HepG2 (cell line): Measurements from ENCODE around the gene RPS27A. TPM values are rescaled to one million over a fixed set of nuclear protein-coding genes. Genes with fewer than 3 reads are reported as not detected.
A peak's percentile ranks its signal among the peaks of the same experiment; 100 is the strongest.

Source experiments
- ADNP ChIP-seq: sonication (generic); formaldehyde crosslinking; IDR thresholded peaks from 2 replicates; pipeline ENCODE4 v1.4.0; 2020; ENCODE audit warnings: missing genetic modification reagents
- ATF7-NPFF ChIP-seq: sonication (generic); formaldehyde crosslinking; IDR thresholded peaks from 2 replicates; pipeline ENCODE4 v1.8.1; 2023; ENCODE audit warnings: mild to moderate bottlenecking, low read depth, missing genetic modification reagents, moderate library complexity
- CCAR2 ChIP-seq: fragments of 200-400 bp; formaldehyde crosslinking; optimal IDR thresholded peaks from 2 replicates; pipeline ENCODE3; 2018; ENCODE audit warnings: low read depth, mild to moderate bottlenecking, low read length, moderate library complexity
- ELF1 ChIP-seq: sonication (generic); formaldehyde crosslinking; IDR thresholded peaks from 2 replicates; pipeline ENCODE4 v1.4.0; 2020; ENCODE audit warnings: missing genetic modification reagents
- EP300 ChIP-seq, 3 experiments: sonication (generic) in 1 of 3; formaldehyde crosslinking in 1 of 3; IDR thresholded peaks; 2 replicates each; pipeline versions ENCODE4 v1.5.1 to v1.6.1; 2011 to 2020; ENCODE audit warnings: low read depth in 2 of 3, low read length in 2 of 3, borderline replicate concordance in 1 of 3, improper control_type of control experiment in 1 of 3, mild to moderate bottlenecking in 1 of 3, missing genetic modification reagents in 1 of 3, moderate library complexity in 1 of 3
- GTF3A ChIP-seq: sonication (generic); formaldehyde crosslinking; conservative IDR thresholded peaks from 2 replicates; pipeline ENCODE4 v1.4.0; 2020; ENCODE audit warnings: mild to moderate bottlenecking, missing genetic modification reagents
- JARID2 ChIP-seq: sonication (generic); formaldehyde crosslinking; IDR thresholded peaks from 2 replicates; pipeline ENCODE4 v1.8.1; 2023; ENCODE audit warnings: missing genetic modification reagents, inconsistent platforms; ENCODE audit not compliant: insufficient replicate concordance
- PHB2 ChIP-seq: fragments of 450-650 bp; IDR thresholded peaks from 2 replicates; pipeline ENCODE4 v1.6.1; 2018; ENCODE audit not compliant: partially characterized antibody
- POLR2G ChIP-seq: fragments of 200-400 bp; formaldehyde crosslinking; IDR thresholded peaks from 2 replicates; pipeline ENCODE4 v1.6.1; 2018; ENCODE audit warnings: mild to moderate bottlenecking, low read depth, low read length, moderate library complexity
- PRPF4 ChIP-seq: fragments of 200-400 bp; formaldehyde crosslinking; IDR thresholded peaks from 2 replicates; pipeline ENCODE4 v1.6.1; 2016; ENCODE audit warnings: low read length, low read depth; ENCODE audit not compliant: poor library complexity, severe bottlenecking
- TRIM24 ChIP-seq: sonication (generic); formaldehyde crosslinking; IDR thresholded peaks from 2 replicates; pipeline ENCODE4 v1.8.0; 2022; ENCODE audit warnings: mild to moderate bottlenecking, missing genetic modification reagents
- ZNF124 ChIP-seq: sonication (generic); formaldehyde crosslinking; IDR thresholded peaks from 2 replicates; pipeline ENCODE4 v1.4.0; 2020; ENCODE audit warnings: missing genetic modification reagents
- ZNF260 ChIP-seq: sonication (generic); formaldehyde crosslinking; IDR thresholded peaks from 2 replicates; pipeline ENCODE4 v1.4.0; 2020; ENCODE audit warnings: missing genetic modification reagents, low read depth, mild to moderate bottlenecking, borderline replicate concordance
- ZNF33A ChIP-seq: sonication (generic); formaldehyde crosslinking; IDR thresholded peaks from 2 replicates; pipeline ENCODE4 v1.5.1; 2020; ENCODE audit warnings: missing genetic modification reagents, mild to moderate bottlenecking, moderate library complexity, borderline replicate concordance
- ZNF446 ChIP-seq: sonication (generic); formaldehyde crosslinking; IDR thresholded peaks from 2 replicates; pipeline ENCODE4 v1.5.0; 2020; ENCODE audit warnings: mild to moderate bottlenecking, missing genetic modification reagents
- ZNF839 ChIP-seq: sonication (generic); formaldehyde crosslinking; IDR thresholded peaks from 2 replicates; pipeline ENCODE4 v1.4.0; 2020; ENCODE audit warnings: missing genetic modification reagents, mild to moderate bottlenecking, borderline replicate concordance
- polyA plus RNA-seq, 8 experiments: library from polyadenylated mRNA; depleted of rRNA in 3 of 8; stranded (reverse) in 7 of 8; unstranded in 1 of 8; fragments of >200 nt; fragmentation: Illumina TruSeq in 4 of 8; extraction: Trizol in 4 of 8; gene quantifications; 2 replicates each; pipeline versions ENCODE4 v1.2.1 to v1.2.3, GENCODE V29; 2011 to 2016; ENCODE audit warnings: low read depth in 4 of 8, missing spikeins in 1 of 8, mixed read lengths in 1 of 8; ENCODE audit not compliant: insufficient read depth in 1 of 8
- total RNA-seq, 5 experiments: library from RNA; depleted of rRNA; stranded (reverse); fragments of >200 nt; fragmentation: Illumina TruSeq; extraction: Trizol; gene quantifications; 2 replicates each; pipeline ENCODE4 v1.2.3, GENCODE V29; 2016; ENCODE audit warnings: low read depth in 1 of 5
- TF ChIP-seq, protein P1 (sequence below): sonication (generic); formaldehyde crosslinking; IDR thresholded peaks from 2 replicates; pipeline ENCODE4 v1.4.0; 2020; ENCODE audit warnings: missing genetic modification reagents, borderline replicate concordance
- TF ChIP-seq, protein P2 (sequence below): sonication (generic); IDR thresholded peaks from 2 replicates; pipeline ENCODE4 v1.6.1; 2016; ENCODE audit warnings: low read depth, borderline replicate concordance
- TF ChIP-seq, protein P3 (sequence below): sonication (generic); formaldehyde crosslinking; IDR thresholded peaks from 2 replicates; pipeline ENCODE4 v1.5.0; 2020; ENCODE audit warnings: missing genetic modification reagents, mild to moderate bottlenecking, borderline replicate concordance
- TF ChIP-seq, protein P4 (sequence below): sonication (generic); formaldehyde crosslinking; IDR thresholded peaks from 2 replicates; pipeline ENCODE4 v1.8.0; 2022; ENCODE audit warnings: low read depth, missing genetic modification reagents
- TF ChIP-seq, protein P5 (sequence below): sonication (generic); formaldehyde crosslinking; conservative IDR thresholded peaks from 2 replicates; pipeline ENCODE4 v1.5.0; 2020; ENCODE audit warnings: missing genetic modification reagents

The RPS27A gene
- total and polyA plus RNA-seq, 2 of the 13 experiments (the other 11 are each of a cell fraction or from before 2014, with no cell fraction given): 2,779 to 3,269 TPM

DNA sequence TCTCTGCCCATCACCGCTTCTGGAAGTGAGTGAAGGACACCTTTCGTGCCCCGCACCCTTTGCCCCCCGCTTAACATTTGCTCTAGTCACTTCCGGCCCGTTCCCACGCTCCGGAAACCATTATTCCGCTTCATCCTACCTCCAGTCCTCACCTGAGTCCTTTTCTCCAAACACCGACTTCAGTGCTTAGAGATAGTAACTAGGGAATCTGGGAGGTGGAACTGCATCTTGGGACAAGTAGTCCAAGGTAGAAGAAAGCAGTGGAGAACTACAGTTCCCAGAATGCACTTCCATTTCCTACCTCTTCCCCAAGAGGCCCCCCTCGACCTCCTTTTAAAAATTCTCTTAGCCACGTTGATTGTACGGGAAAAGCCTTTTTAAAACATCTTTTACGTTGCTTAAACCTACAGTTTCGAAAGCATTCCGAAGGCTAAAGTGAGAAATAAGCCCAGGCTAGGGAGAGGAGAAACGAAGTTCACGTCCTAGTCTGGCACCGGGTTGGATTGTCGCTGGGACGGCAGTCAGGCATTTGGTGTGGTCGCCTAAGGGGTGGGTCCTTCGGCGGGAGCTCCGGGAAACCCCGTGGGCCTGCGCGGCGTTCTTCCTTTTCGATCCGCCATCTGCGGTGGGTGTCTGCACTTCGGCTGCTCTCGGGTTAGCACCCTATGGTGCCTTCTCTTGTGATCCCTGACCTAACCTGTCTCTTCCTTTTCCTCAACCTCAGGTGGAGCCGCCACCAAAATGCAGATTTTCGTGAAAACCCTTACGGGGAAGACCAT, at the start of gene RPS27A, which contains the start of gene CLHC1 (continued):
- TF ChIP-seq ZNF446 (CRISPR knock-in tag) (no peak), ZNF33A (CRISPR knock-in tag) (no peak), GTF3A (0 out of 2 replicates have a peak, but pooled peaks have one; percentile 16), EP300 (IDR thresholded peaks at IDR 0.05; ENCODE audit: low read depth in 2 of 2, low read length in 2 of 2) (0 out of 4 replicates have a peak, but pooled peaks of 1 of the 2 experiments have one; percentile 28), EP300 (CRISPR knock-in tag; IDR thresholded peaks at IDR 0.05; ENCODE audit: borderline replicate concordance) (no peak; the same call in 1 of the 2 replicates), ADNP (no peak), ATF7-NPFF (CRISPR knock-in tag) (no peak; the same call in 1 of the 2 replicates), ELF1 (CRISPR knock-in tag) (peak; percentile 95), JARID2 (no peak), PRPF4 (no peak), ZNF124 (CRISPR knock-in tag) (peak; percentile 82), POLR2G (peak; percentile 95), ZNF839 (0 out of 2 replicates have a peak, but pooled peaks have one; percentile 52), PHB2 (no peak), CCAR2 (no peak), ZNF260 (CRISPR knock-in tag) (no peak), TRIM24 (CRISPR knock-in tag) (no peak)
- TF ChIP-seq, protein P1, sequence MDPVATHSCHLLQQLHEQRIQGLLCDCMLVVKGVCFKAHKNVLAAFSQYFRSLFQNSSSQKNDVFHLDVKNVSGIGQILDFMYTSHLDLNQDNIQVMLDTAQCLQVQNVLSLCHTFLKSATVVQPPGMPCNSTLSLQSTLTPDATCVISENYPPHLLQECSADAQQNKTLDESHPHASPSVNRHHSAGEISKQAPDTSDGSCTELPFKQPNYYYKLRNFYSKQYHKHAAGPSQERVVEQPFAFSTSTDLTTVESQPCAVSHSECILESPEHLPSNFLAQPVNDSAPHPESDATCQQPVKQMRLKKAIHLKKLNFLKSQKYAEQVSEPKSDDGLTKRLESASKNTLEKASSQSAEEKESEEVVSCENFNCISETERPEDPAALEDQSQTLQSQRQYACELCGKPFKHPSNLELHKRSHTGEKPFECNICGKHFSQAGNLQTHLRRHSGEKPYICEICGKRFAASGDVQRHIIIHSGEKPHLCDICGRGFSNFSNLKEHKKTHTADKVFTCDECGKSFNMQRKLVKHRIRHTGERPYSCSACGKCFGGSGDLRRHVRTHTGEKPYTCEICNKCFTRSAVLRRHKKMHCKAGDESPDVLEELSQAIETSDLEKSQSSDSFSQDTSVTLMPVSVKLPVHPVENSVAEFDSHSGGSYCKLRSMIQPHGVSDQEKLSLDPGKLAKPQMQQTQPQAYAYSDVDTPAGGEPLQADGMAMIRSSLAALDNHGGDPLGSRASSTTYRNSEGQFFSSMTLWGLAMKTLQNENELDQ (CRISPR knock-in tag): no peak
- TF ChIP-seq, protein P2, sequence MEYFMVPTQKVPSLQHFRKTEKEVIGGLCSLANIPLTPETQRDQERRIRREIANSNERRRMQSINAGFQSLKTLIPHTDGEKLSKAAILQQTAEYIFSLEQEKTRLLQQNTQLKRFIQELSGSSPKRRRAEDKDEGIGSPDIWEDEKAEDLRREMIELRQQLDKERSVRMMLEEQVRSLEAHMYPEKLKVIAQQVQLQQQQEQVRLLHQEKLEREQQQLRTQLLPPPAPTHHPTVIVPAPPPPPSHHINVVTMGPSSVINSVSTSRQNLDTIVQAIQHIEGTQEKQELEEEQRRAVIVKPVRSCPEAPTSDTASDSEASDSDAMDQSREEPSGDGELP: peak; percentile 39; the same call in 1 of the 2 replicates
- TF ChIP-seq, protein P3, sequence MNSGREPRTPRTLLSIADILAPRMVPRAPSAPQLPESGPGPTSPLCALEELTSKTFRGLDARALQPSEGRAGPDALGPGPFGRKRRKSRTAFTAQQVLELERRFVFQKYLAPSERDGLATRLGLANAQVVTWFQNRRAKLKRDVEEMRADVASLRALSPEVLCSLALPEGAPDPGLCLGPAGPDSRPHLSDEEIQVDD (CRISPR knock-in tag): no peak
- TF ChIP-seq, protein P4, sequence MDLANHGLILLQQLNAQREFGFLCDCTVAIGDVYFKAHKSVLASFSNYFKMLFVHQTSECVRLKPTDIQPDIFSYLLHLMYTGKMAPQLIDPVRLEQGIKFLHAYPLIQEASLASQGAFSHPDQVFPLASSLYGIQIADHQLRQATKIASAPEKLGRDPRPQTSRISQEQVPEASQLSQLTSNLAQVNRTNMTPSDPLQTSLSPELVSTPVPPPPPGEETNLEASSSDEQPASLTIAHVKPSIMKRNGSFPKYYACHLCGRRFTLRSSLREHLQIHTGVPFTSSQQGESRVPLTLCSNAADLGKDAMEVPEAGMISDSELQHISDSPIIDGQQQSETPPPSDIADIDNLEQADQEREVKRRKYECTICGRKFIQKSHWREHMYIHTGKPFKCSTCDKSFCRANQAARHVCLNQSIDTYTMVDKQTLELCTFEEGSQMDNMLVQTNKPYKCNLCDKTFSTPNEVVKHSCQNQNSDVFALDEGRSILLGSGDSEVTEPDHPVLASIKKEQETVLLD (CRISPR knock-in tag): 0 out of 2 replicates have a peak, but pooled peaks have one; percentile 33
- TF ChIP-seq, protein P5, sequence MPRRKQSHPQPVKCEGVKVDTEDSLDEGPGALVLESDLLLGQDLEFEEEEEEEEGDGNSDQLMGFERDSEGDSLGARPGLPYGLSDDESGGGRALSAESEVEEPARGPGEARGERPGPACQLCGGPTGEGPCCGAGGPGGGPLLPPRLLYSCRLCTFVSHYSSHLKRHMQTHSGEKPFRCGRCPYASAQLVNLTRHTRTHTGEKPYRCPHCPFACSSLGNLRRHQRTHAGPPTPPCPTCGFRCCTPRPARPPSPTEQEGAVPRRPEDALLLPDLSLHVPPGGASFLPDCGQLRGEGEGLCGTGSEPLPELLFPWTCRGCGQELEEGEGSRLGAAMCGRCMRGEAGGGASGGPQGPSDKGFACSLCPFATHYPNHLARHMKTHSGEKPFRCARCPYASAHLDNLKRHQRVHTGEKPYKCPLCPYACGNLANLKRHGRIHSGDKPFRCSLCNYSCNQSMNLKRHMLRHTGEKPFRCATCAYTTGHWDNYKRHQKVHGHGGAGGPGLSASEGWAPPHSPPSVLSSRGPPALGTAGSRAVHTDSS (CRISPR knock-in tag): no peak
